ENCODE results near the gene KCNH6.

Gene KCNH6

GRCh38 chr17:63476854-63477479 lies 46.2 kb upstream of the KCNH6 start, which contains the start of gene ACE:
Gene ACE (plus strand): TSS chr17:63477061. CDS start chr17:63477095, 34 bp downstream.
- TF ChIP-seq, protein P1, sequence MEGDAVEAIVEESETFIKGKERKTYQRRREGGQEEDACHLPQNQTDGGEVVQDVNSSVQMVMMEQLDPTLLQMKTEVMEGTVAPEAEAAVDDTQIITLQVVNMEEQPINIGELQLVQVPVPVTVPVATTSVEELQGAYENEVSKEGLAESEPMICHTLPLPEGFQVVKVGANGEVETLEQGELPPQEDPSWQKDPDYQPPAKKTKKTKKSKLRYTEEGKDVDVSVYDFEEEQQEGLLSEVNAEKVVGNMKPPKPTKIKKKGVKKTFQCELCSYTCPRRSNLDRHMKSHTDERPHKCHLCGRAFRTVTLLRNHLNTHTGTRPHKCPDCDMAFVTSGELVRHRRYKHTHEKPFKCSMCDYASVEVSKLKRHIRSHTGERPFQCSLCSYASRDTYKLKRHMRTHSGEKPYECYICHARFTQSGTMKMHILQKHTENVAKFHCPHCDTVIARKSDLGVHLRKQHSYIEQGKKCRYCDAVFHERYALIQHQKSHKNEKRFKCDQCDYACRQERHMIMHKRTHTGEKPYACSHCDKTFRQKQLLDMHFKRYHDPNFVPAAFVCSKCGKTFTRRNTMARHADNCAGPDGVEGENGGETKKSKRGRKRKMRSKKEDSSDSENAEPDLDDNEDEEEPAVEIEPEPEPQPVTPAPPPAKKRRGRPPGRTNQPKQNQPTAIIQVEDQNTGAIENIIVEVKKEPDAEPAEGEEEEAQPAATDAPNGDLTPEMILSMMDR (IDR thresholded peaks at IDR 0.05; ENCODE audit: low read depth, low read length): no peak
- no peak for DNase-seq (ENCODE audit: low read depth, low spot score)
- H3K4me3 ChIP-seq (ENCODE audit: low read depth, low read length): peak within 1 kb of the TSS; percentile 37
- in situ Hi-C loops (cut with HindIII; ENCODE audit: low sequenced_read_pairs): no loop called here

GRCh38 chr17:63477480-63478440 lies 45.4 kb upstream of the KCNH6 start:
- peak overlapping the region; percentile 31 for H3K4me3 ChIP-seq (ENCODE audit: low read depth, low read length)
- DNase-seq (ENCODE audit: low read depth, low spot score): no peak
- in situ Hi-C loops (cut with HindIII; ENCODE audit: low sequenced_read_pairs): no loop called here
- TF ChIP-seq, protein P1 (IDR thresholded peaks at IDR 0.05; ENCODE audit: low read depth, low read length): no peak

DNA sequence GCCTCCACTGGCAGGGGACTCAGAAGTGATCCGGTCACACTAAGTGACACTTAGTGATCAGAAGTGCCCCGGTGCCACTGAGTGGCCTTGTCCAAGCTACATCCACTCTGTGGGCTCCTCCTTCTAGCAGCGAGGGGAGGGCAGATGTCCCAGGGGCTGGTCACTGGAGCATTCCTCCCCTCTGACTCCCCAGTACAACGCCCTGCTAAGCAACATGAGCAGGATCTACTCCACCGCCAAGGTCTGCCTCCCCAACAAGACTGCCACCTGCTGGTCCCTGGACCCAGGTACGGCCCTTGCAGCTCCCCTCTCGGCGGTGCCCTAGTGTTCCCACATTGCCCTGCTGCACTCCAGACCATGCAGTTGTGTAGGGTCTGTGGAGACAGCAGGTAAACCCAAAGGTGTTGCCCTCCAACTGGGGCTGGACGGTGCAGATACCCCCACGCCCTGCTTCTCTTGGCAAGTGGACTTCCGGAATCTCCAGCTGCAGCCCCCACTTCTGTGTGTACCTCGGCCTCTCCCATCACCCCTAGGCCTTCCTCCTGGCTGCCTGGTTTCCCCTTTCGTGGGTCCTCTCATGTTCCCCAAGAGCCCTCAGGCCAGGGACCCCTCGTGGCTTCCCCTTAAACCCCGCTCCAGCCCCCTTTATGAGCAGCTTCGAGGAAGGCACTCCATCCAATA lies 44.2 kb upstream of the KCNH6 start:
- no peak overlapping the region for H3K4me3 ChIP-seq (ENCODE audit: low read depth, low read length)
- in situ Hi-C loops (cut with HindIII; ENCODE audit: low sequenced_read_pairs): no loop called here
- TF ChIP-seq, protein P1 (IDR thresholded peaks at IDR 0.05; ENCODE audit: low read depth, low read length): peak; percentile 96
- peak; percentile 89 for DNase-seq (ENCODE audit: low read depth, low spot score)

GRCh38 chr17:63479495-63480184 lies 43.5 kb upstream of the KCNH6 start:
- TF ChIP-seq, protein P1 (IDR thresholded peaks at IDR 0.05; ENCODE audit: low read depth, low read length): no peak
- no peak for DNase-seq (ENCODE audit: low read depth, low spot score)
- H3K4me3 ChIP-seq (ENCODE audit: low read depth, low read length): no peak overlapping the region
- in situ Hi-C loops (cut with HindIII; ENCODE audit: low sequenced_read_pairs): no loop called here

DNA sequence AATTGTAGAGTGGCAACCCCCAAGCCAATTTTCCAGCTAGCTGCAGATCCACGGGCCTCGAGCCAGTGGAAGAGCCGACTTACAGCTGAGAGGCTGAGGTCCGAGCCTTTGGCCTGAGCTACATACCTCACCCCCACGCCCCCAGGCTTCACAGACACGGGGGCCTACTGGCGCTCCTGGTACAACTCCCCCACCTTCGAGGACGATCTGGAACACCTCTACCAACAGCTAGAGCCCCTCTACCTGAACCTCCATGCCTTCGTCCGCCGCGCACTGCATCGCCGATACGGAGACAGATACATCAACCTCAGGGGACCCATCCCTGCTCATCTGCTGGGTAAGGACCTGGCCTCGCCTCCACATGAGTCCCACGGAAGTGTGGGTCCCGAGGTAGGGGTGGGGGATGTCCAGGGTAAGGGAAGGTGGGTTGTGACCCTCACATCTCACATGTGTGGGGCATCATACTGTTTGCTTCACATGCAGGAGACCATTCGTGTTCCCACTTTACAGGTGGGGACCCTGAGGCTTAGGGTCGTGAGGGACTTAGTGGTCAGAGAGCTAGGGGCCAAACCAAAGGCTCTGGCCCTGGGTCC lies 42.9 kb upstream of the KCNH6 start:
- in situ Hi-C loops (cut with HindIII; ENCODE audit: low sequenced_read_pairs): no loop called here
- TF ChIP-seq, protein P1 (IDR thresholded peaks at IDR 0.05; ENCODE audit: low read depth, low read length): no peak
- H3K4me3 ChIP-seq (ENCODE audit: low read depth, low read length): no peak overlapping the region
- no peak for DNase-seq (ENCODE audit: low read depth, low spot score)
